Central memory CD8-positive, alpha-beta T cell (primary cell): ENCODE measurements around the gene MPZ.
"Not testable (repeated sequence)": the region's sequence is repeated elsewhere in the genome, so short reads cannot be mapped to it uniquely, and the experiment has no call there.

Experiments
- ATAC-seq: fragments of 150-1000 bp; cut with Tn5 transposase; replicated peaks from 2 replicates; pipeline ENCODE4 v1.10.0; 2022; ENCODE audit warnings: mild to moderate bottlenecking, moderate FRiP score, moderate number of reproducible peaks; ENCODE audit not compliant: poor library complexity, severe bottlenecking; ENCODE audit errors: extremely low read depth
- DNase-seq, 2 donors: peaks; one replicate each; pipeline ENCODE4 v3.0.0; 2021; ENCODE audit warnings: low spot score in 2 of 2
- H3K27ac Mint-ChIP-seq: one replicate; pipeline ENCODE4 v1.8.0; 2022; ENCODE audit warnings: low read depth, mild to moderate bottlenecking, moderate library complexity, mixed read lengths
- H3K27me3 Mint-ChIP-seq: one replicate; pipeline ENCODE4 v1.8.0; 2022; ENCODE audit warnings: mixed read lengths
- H3K36me3 Mint-ChIP-seq: one replicate; pipeline ENCODE4 v1.8.0; 2022; ENCODE audit warnings: mild to moderate bottlenecking, moderate library complexity, mixed read lengths; ENCODE audit not compliant: insufficient read depth
- H3K4me1 Mint-ChIP-seq: one replicate; pipeline ENCODE4 v1.8.0; 2022; ENCODE audit warnings: mixed read lengths
- H3K4me3 Mint-ChIP-seq: one replicate; pipeline ENCODE4 v1.8.0; 2022; ENCODE audit warnings: mild to moderate bottlenecking, moderate library complexity, mixed read lengths
- H3K9me3 Mint-ChIP-seq: one replicate; pipeline ENCODE4 v1.8.0; 2022; ENCODE audit warnings: mixed read lengths

MPZ gene

GRCh38 chr1:161309868-161310267, at the start of gene MPZ:
TSS of gene MPZ (minus strand) at chr1:161309968. CDS start at chr1:161309905, 63 bp downstream.
- peaks cover 20% of the 10 kb centered on the region for H3K4me1 Mint-ChIP-seq
- ATAC-seq (no peak), DNase-seq (no peak)
- H3K4me3 Mint-ChIP-seq, result no peak within 1 kb of the TSS
- H3K36me3 Mint-ChIP-seq, result peaks cover 6% of the 10 kb centered on the region
- H3K9me3 Mint-ChIP-seq, result no peaks in the 10 kb centered on the region
- no peaks in the 10 kb centered on the region for H3K27me3 Mint-ChIP-seq
- no peak within 1 kb of the TSS for H3K27ac Mint-ChIP-seq

- Mint-ChIP-seq H3K27me3 (no peaks in the 10 kb centered on the region), H3K4me3 (no peak overlapping the region), H3K36me3 (peaks cover 45% of the 10 kb centered on the region), H3K27ac (no peak overlapping the region), H3K4me1 (no peaks in the 10 kb centered on the region), H3K9me3 (no peaks in the 10 kb centered on the region)
- DNase-seq (no peak), ATAC-seq (no peak)
Observed at GRCh38 chr1:161359291-161359690, 49.5 kb upstream of the MPZ start.

DNA sequence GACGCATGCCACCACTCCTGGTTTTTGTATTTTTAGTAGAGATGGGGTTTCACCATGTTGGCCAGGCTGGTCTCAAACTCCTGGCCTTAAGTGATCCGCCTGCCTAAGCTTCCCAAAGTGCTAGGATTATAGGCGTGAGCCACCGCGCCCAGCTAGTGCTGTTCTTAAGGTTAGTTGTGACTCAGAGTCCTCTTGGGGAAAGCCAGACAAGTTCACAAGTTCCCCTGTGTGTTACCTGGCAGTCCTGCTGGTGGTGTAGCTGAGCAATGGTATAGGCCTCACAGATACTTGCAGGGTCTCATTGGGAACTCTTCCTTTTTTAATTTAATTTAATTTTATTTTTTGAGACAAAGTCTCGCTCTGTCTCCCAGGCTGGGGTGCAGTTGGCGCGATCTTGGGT, 47.3 kb upstream of the MPZ start:
- no peaks in the 10 kb centered on the region for H3K9me3 Mint-ChIP-seq
- no peak overlapping the region for H3K4me3 Mint-ChIP-seq
- peaks cover 36% of the 10 kb centered on the region for H3K36me3 Mint-ChIP-seq
- H3K27ac Mint-ChIP-seq, result no peak overlapping the region
- DNase-seq (no peak), ATAC-seq (no peak)
- no peaks in the 10 kb centered on the region for H3K27me3 Mint-ChIP-seq
- no peaks in the 10 kb centered on the region for H3K4me1 Mint-ChIP-seq

GRCh38 chr1:161351482-161351881, 41.7 kb upstream of the MPZ start:
- Mint-ChIP-seq H3K4me3 (no peak overlapping the region), H3K4me1 (no peaks in the 10 kb centered on the region), H3K9me3 (no peaks in the 10 kb centered on the region), H3K27me3 (no peaks in the 10 kb centered on the region), H3K27ac (no peak overlapping the region), H3K36me3 (peaks cover 18% of the 10 kb centered on the region)
- ATAC-seq (no peak), DNase-seq (no peak)

GRCh38 chr1:161350671-161351070, 40.9 kb upstream of the MPZ start:
- Mint-ChIP-seq H3K27ac (no peak overlapping the region), H3K4me1 (no peaks in the 10 kb centered on the region), H3K9me3 (no peaks in the 10 kb centered on the region), H3K36me3 (peaks cover 15% of the 10 kb centered on the region), H3K27me3 (no peaks in the 10 kb centered on the region), H3K4me3 (no peak overlapping the region)
- DNase-seq, result no peak
- ATAC-seq, result no peak

DNA sequence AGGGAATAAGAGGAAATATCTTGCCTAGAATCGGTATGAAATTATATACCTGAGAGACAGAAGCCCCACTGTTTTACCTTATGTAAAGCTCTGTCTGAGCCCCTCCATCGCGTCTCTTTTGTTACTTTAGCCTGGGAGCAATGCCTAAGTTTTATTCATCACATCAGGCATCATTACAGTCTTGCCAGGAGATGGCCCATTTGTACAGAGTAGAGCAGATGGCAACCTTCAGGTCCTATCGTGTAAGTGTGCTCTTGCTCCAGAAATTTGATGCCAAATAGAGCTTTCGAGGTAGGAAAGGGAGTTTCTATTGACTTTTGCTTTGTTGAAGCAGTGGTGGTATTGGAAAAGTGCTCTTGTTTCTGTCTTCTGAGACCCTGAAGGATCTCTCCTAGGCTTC, 33.1 kb upstream of the MPZ start:
- peaks cover 35% of the 10 kb centered on the region for H3K36me3 Mint-ChIP-seq
- DNase-seq (no peak), ATAC-seq (no peak)
- no peaks in the 10 kb centered on the region for H3K9me3 Mint-ChIP-seq
- H3K4me3 Mint-ChIP-seq, result no peak overlapping the region
- H3K27me3 Mint-ChIP-seq, result no peaks in the 10 kb centered on the region
- no peak overlapping the region for H3K27ac Mint-ChIP-seq
- peaks cover 6% of the 10 kb centered on the region for H3K4me1 Mint-ChIP-seq

GRCh38 chr1:161342177-161342576, 32.4 kb upstream of the MPZ start:
- H3K27ac Mint-ChIP-seq, result no peak overlapping the region
- H3K4me3 Mint-ChIP-seq, result no peak overlapping the region
- peaks cover 35% of the 10 kb centered on the region for H3K36me3 Mint-ChIP-seq
- ATAC-seq, result no peak
- H3K4me1 Mint-ChIP-seq, result peaks cover 6% of the 10 kb centered on the region
- no peaks in the 10 kb centered on the region for H3K27me3 Mint-ChIP-seq
- H3K9me3 Mint-ChIP-seq, result no peaks in the 10 kb centered on the region
- no peak for DNase-seq

GRCh38 chr1:161335796-161336195, 26.0 kb upstream of the MPZ start:
- Mint-ChIP-seq H3K36me3 (peaks cover 57% of the 10 kb centered on the region), H3K27ac (no peak overlapping the region), H3K27me3 (no peaks in the 10 kb centered on the region), H3K9me3 (no peaks in the 10 kb centered on the region), H3K4me3 (no peak overlapping the region), H3K4me1 (peaks cover 5% of the 10 kb centered on the region)
- DNase-seq (no peak), ATAC-seq (no peak)

DNA sequence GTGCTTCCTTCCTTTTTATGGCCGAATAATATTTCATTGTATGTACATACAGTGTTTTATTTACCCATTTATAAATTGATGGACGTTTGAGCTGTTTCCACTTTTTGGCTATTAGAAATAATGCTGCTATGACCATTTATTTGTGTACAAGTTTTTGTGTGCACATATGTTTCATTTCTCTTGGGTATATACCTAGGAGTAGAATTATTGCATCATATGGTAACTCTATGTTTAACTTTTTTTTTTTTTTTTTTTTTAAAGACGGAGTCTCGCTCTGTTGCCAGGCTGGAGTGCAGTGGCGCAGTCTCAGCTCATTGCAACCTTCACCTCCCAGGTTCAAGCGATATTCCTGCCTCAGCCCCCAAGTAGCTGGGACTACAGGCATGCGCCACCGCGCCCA, 23.4 kb upstream of the MPZ start:
- Mint-ChIP-seq H3K9me3 (no peaks in the 10 kb centered on the region), H3K36me3 (peaks cover 56% of the 10 kb centered on the region), H3K27me3 (no peaks in the 10 kb centered on the region), H3K27ac (no peak overlapping the region), H3K4me3 (no peak overlapping the region), H3K4me1 (peaks cover 5% of the 10 kb centered on the region)
- ATAC-seq (no peak), DNase-seq (no peak)

DNA sequence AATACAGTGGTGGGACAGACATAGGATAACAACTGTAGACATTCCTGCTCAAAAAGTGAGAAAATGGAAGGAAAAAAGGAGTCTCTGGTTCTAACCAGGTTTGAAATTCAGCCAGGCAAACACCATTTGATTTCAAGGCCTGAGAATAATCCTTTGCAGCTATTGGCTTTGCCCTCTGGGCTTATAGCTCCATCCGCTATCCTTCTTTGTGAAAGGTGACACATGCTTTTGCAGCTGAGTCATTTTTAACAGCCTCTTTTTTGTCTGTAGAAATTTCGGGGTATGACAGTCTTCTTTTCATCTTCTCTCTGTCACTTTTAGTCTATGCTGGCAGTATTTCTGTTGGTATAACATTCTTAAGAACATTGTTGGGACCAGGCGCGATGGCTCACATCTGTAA, 20.6 kb upstream of the MPZ start:
- Mint-ChIP-seq H3K36me3 (peaks cover 70% of the 10 kb centered on the region), H3K4me3 (no peak overlapping the region), H3K27ac (no peak overlapping the region), H3K27me3 (no peaks in the 10 kb centered on the region), H3K4me1 (peaks cover 5% of the 10 kb centered on the region), H3K9me3 (no peaks in the 10 kb centered on the region)
- DNase-seq, result no peak
- no peak for ATAC-seq

- peak overlapping the region; percentile 74 for H3K27ac Mint-ChIP-seq
- peaks cover 39% of the 10 kb centered on the region for H3K36me3 Mint-ChIP-seq
- ATAC-seq, result peak; percentile 95
- H3K27me3 Mint-ChIP-seq, result no peaks in the 10 kb centered on the region
- peak overlapping the region; percentile 21 for H3K4me3 Mint-ChIP-seq
- no peak for DNase-seq
- H3K9me3 Mint-ChIP-seq, result no peaks in the 10 kb centered on the region
- H3K4me1 Mint-ChIP-seq, result peaks cover 6% of the 10 kb centered on the region
Observed at GRCh38 chr1:161324020-161324419, 14.3 kb upstream of the MPZ start.

GRCh38 chr1:161315841-161316674, 6.3 kb upstream of the MPZ start:
- DNase-seq, H3K27me3 Mint-ChIP-seq, ATAC-seq, H3K9me3 Mint-ChIP-seq: not testable (repeated sequence)
- H3K36me3 Mint-ChIP-seq, result peaks cover 17% of the 10 kb centered on the region
- H3K27ac Mint-ChIP-seq, result peak overlapping the region; percentile 99
- H3K4me1 Mint-ChIP-seq, result peaks cover 18% of the 10 kb centered on the region
- peak overlapping the region; percentile 95 for H3K4me3 Mint-ChIP-seq

DNA sequence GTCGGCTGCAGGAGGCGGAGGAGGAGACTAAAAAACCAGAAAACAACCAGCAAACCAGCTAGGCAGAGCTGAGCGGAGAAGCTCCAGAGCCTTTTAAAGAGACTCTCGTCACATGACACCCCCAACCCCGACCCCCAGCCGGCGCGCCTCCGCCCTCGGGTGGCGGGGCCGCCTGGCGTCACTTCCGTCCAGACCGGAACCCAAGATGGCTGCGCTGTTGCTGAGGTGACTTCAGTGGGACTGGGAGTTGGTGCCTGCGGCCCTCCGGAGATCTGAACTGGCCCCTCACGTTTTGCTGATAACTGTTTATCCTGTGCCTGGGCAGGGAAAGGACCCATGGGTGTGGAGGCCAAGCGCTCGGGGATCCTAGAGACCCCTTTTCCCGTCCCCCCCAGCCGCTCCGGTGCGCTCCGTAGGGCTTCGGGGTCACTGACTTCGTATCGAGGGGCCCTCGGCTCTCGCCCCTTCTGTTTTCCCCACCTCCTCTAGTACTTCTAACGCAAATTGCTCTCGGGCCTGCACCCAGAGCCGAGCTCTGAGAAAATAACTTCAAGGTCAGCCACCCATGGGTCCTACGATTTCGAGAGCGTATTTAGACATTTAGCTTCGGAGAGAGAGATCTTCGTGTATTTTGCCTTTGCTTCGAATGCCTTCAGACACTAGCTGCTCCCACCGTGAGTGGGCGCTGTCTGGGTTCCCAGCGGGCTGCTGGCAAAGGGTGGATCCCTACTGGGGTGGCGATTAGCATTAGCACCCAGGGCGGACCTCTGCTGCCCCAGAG, 4.6 kb upstream of the MPZ start, which contains the start of gene SDHC:
TSS of gene SDHC (plus strand) at position 181 of the 781 bp plus-strand sequence. CDS start at position 206, 25 bp downstream.
- H3K4me1 Mint-ChIP-seq, result peaks cover 18% of the 10 kb centered on the region
- no peaks in the 10 kb centered on the region for H3K9me3 Mint-ChIP-seq
- H3K27me3 Mint-ChIP-seq, result no peaks in the 10 kb centered on the region
- peak; percentile 83 to 87 for DNase-seq
- peak within 1 kb of the TSS; percentile 95 for H3K4me3 Mint-ChIP-seq
- H3K36me3 Mint-ChIP-seq, result peaks cover 15% of the 10 kb centered on the region
- ATAC-seq, result peak; percentile 99
- H3K27ac Mint-ChIP-seq, result peak within 1 kb of the TSS; percentile 99
